Neuron (in vitro differentiated cells): ENCODE measurements around the gene GALNT1.
A peak's percentile ranks its signal among the peaks of the same experiment; 100 is the strongest.
"Not testable (repeated sequence)": the region's sequence is repeated elsewhere in the genome, so short reads cannot be mapped to it uniquely, and the experiment has no call there.

Source experiments
- H2AFZ ChIP-seq: one replicate; pipeline ENCODE4 v1.6.1; 2013; ENCODE audit warnings: low read depth, mild to moderate bottlenecking, inconsistent platforms, low read length, moderate library complexity
- H3K27me3 ChIP-seq: one replicate; pipeline ENCODE4 v1.6.1; 2013; ENCODE audit warnings: low read length; ENCODE audit not compliant: insufficient read depth
- H3K36me3 ChIP-seq: one replicate; pipeline ENCODE4 v1.6.1; 2013; ENCODE audit warnings: low read length; ENCODE audit not compliant: insufficient read depth
- H3K4me1 ChIP-seq: one replicate; pipeline ENCODE4 v1.6.1; 2013; ENCODE audit warnings: low read length; ENCODE audit not compliant: insufficient read depth
- H3K4me3 ChIP-seq: 2 replicates; pipeline ENCODE4 v1.5.1; 2013; ENCODE audit warnings: mild to moderate bottlenecking, low read length, moderate library complexity
- H3K9me3 ChIP-seq: one replicate; pipeline ENCODE4 v1.6.1; 2013; ENCODE audit warnings: low read length

GALNT1 gene

GRCh38 chr18:35573531-35573930 is 8.0 kb upstream of the GALNT1 start:
- H3K4me1 ChIP-seq = no peaks in the 10 kb centered on the region

DNA sequence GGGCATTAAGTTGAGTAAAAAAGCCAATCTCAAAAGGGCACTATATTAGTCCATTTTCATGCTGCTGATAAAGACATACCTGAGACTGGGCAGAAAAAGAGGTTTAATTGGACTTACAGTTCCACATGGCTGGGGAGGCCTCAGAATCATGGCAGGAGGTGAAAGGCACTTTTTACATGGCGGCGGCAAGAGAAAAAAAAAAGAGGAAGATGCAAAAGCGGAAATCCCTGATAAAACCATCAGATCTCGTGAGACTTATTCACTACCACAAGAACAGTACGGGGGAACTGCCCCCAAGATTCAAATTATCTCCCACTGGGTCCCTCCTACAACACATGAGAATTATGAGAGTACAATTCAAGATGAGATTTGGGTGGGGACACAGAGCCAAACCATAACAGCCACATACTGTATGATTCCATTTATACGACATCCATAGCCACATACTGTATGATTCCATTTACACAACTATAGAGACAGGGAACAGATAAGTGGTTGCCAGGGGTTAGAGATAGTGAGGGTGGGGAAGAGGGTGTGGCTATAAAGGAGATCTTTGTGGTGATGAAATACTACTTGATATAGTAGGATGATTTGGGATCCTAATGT is 5.2 kb upstream of the GALNT1 start:
- H3K27me3 ChIP-seq, H3K9me3 ChIP-seq, H3K4me1 ChIP-seq, H3K4me3 ChIP-seq, H2AFZ ChIP-seq, H3K36me3 ChIP-seq: not testable (repeated sequence)

More at GRCh38 chr18:35573531-35573930, 8.0 kb upstream of the GALNT1 start:
- Histone ChIP-seq H3K9me3 (peaks cover 2% of the 10 kb centered on the region), H2AFZ (no peak overlapping the region), H3K4me3 (no peak overlapping the region), H3K36me3 (no peaks in the 10 kb centered on the region), H3K27me3 (peaks cover 9% of the 10 kb centered on the region)

- Histone ChIP-seq H3K36me3 (no peaks in the 10 kb centered on the region), H3K4me1 (peaks cover 1% of the 10 kb centered on the region), H3K4me3 (no peak overlapping the region), H3K9me3 (peaks cover 2% of the 10 kb centered on the region), H2AFZ (no peak overlapping the region), H3K27me3 (peaks cover 6% of the 10 kb centered on the region)
Measured at GRCh38 chr18:35577045-35577848, 4.3 kb upstream of the GALNT1 start.

- Histone ChIP-seq H3K9me3 (no peaks in the 10 kb centered on the region), H3K36me3 (no peaks in the 10 kb centered on the region), H3K4me1 (peaks cover 13% of the 10 kb centered on the region), H2AFZ (no peak overlapping the region), H3K4me3 (no peak overlapping the region), H3K27me3 (no peaks in the 10 kb centered on the region)
Measured at GRCh38 chr18:35578481-35578880, 3.1 kb upstream of the GALNT1 start.

DNA sequence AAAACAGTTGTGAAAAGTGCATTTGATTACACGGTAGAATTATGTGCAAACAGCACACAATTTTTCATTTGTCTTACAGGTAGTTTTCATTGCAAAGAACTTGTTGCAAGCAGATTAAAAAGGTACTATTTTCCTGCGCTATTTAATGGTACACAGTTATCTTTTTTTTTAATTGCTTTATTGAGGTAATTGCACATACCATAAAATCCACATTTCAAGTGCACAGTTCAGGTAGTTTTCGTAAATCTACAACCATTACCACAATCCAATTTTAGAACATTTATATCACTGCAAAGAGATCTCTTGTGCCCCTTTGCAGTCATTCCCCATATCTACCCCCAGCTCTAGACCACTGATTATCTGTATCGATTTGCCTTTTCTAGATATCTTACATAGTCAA is 2.6 kb upstream of the GALNT1 start:
- Histone ChIP-seq H3K27me3 (no peaks in the 10 kb centered on the region), H3K36me3 (no peaks in the 10 kb centered on the region), H3K9me3 (no peaks in the 10 kb centered on the region), H3K4me3 (no peak overlapping the region), H3K4me1 (peaks cover 13% of the 10 kb centered on the region), H2AFZ (no peak overlapping the region)

DNA sequence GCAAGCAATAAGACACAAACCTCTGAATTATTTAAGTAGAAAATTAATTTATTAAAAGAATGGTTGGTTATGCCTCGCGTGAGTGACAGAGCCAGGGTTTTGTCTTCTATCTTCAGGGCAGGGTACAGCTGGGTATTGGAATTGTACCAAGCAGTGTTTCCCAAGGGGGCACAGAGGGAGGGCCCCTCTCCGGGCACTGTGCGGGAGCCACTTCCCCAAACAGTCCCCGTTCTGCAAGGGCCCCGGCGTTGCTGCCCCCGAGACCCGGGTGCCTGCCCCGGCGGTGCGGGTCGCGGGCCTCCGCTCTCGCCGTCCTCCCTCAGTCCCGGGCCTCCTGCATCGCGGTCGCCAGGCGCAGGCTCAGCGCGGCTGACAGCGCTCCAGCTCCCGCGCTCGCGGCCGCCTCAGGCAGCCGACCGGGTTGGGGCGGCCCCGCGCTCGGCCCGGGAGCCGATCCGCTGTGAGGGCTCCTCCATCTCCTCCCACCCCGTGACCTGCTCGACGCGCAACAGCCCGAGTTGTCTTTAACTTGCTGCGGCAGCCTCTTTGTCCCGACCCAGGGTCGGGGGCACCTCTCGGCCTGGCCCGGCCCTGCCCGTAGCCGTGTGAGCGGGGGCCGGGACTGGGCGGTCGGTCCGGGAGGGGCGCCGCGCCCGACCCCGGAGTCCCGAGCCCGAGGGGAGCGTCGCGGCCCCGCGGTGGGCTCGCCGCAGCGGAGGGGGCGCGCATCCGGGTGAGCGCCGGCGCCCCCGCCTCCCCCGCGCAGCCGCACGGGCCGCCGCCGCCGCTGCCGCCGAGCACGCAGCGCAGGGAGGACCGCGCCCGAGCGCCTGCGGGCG is 620 bp upstream of the GALNT1 start:
- H3K4me1 ChIP-seq = peaks cover 13% of the 10 kb centered on the region
- H3K4me3 ChIP-seq = peak overlapping the region; percentile 87
- peak overlapping the region; percentile 85 for H2AFZ ChIP-seq
- no peaks in the 10 kb centered on the region for H3K27me3 ChIP-seq
- no peaks in the 10 kb centered on the region for H3K36me3 ChIP-seq
- peaks cover 8% of the 10 kb centered on the region for H3K9me3 ChIP-seq

DNA sequence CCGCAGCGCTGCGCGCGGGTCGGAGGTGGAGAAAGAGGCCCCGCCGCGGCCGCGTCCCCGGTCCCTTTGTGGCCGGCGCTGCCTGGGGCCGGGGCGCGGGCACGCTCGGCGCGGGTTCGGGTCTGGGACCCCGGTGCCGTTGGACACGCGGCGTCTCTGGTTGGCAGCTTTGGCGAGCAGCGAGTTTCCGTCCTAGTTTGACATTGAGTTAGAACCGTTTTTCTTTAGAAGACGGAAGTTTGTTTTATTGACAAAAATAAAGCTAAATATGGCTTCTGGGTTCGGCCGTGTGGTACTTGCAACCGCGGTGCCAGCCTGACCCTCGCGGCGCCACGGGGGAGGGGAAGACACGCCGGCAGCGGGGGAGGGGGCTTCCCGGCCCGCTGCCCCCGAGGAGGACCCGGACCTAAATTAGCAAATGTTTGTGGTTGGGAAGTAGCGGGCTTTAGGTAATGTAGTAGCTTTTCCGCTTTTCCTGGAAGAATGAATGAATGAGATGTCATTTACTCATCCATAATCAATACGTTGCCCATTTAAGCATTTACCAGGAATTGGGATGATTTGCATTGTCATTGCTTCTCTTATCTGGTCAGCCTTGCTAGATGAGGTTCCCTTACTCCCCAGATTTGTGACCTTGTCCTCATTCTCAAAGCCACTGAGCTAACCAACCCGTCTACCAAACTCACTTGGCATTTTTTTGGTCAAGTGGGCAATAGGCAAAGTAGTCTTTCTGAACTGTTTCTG is 530 bp downstream of the GALNT1 start:
- Histone ChIP-seq H2AFZ (no peak overlapping the region), H3K36me3 (no peaks in the 10 kb centered on the region), H3K27me3 (no peaks in the 10 kb centered on the region), H3K4me1 (peaks cover 13% of the 10 kb centered on the region), H3K9me3 (peaks cover 9% of the 10 kb centered on the region), H3K4me3 (peak overlapping the region; percentile 92)

GRCh38 chr18:35582899-35583558 is 1.5 kb downstream of the GALNT1 start:
- Histone ChIP-seq H3K4me1 (peaks cover 13% of the 10 kb centered on the region), H3K4me3 (peak overlapping the region; percentile 92), H3K27me3 (no peaks in the 10 kb centered on the region), H3K9me3 (peaks cover 12% of the 10 kb centered on the region), H3K36me3 (no peaks in the 10 kb centered on the region), H2AFZ (no peak overlapping the region)

DNA sequence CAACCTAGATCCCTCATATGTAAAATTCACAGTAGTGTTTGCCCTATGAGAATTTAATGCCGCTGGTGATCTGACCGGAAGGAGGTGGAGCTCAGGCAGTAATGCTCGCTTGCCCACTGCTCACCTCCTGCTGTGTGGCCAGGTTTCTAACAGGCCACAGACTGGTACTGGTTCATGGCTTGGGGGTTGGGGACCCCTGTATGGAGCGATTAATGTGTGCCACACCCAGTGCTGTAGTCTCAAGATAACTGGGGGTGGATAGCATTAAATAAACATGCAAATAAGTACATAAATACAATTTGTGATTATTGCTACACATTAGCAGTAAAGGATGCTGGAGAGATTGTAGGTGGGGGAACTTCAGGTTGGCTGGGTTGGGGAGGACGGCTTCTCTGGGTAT is 3.2 kb downstream of the GALNT1 start:
- no peaks in the 10 kb centered on the region for H3K36me3 ChIP-seq
- no peak overlapping the region for H3K4me3 ChIP-seq
- H3K27me3 ChIP-seq = no peaks in the 10 kb centered on the region
- peaks cover 16% of the 10 kb centered on the region for H3K9me3 ChIP-seq
- peaks cover 13% of the 10 kb centered on the region for H3K4me1 ChIP-seq
- no peak overlapping the region for H2AFZ ChIP-seq

- Histone ChIP-seq H3K36me3 (no peaks in the 10 kb centered on the region), H3K4me3 (no peak overlapping the region), H3K9me3 (peaks cover 16% of the 10 kb centered on the region), H2AFZ (no peak overlapping the region), H3K27me3 (no peaks in the 10 kb centered on the region), H3K4me1 (peaks cover 13% of the 10 kb centered on the region)
Measured at GRCh38 chr18:35585608-35586007, 4.1 kb downstream of the GALNT1 start.

DNA sequence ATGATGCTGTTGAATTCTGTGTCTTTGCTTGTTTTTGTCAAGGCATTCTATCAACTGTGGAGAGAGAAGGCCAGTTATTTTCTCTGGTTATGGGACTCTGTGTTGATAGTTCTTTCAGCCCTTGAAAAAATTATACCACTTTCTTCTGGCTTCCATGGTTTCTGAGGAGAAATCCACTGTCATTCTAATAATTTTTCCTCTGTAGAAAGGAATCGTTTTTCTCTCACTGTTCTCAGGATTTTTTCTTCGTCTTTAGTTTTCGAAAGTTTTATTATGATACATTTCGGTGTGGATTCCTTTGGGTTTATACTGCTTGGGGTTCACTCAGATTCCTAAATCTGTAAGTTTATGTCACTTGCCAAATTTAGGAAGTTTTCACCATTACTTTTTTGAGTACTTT is 6.6 kb downstream of the GALNT1 start:
- Histone ChIP-seq H2AFZ (no peak overlapping the region), H3K4me1 (peaks cover 3% of the 10 kb centered on the region), H3K4me3 (no peak overlapping the region), H3K9me3 (peaks cover 16% of the 10 kb centered on the region), H3K27me3 (no peaks in the 10 kb centered on the region), H3K36me3 (no peaks in the 10 kb centered on the region)

- Histone ChIP-seq H3K36me3 (no peaks in the 10 kb centered on the region), H3K27me3 (no peaks in the 10 kb centered on the region), H3K4me3 (no peak overlapping the region), H3K9me3 (peaks cover 16% of the 10 kb centered on the region), H3K4me1 (no peaks in the 10 kb centered on the region), H2AFZ (no peak overlapping the region)
Measured at GRCh38 chr18:35588995-35589394, 7.5 kb downstream of the GALNT1 start.
